Right lobe of liver (tissue), 6 donors: Measurements from ENCODE around the gene METTL24. TPM values are rescaled to one million over a fixed set of nuclear protein-coding genes. Genes with fewer than 3 reads are reported as not detected.

ENCODE experiments used
- ATAC-seq, 4 donors: fragments of 200-7000 bp; cut with Tn5 transposase; one replicate each; pipeline ENCODE4 v1.9.1; 2020; ENCODE audit warnings: mild to moderate bottlenecking in 4 of 4, moderate library complexity in 4 of 4
- DNase-seq, 3 donors: peaks; one replicate each; pipeline ENCODE4 v3.0.0-alpha.2; 2020
- H3K27ac ChIP-seq, 3 donors: fragments of 200-600 bp; one replicate each; pipeline ENCODE4 v1.8.0; 2022
- H3K27me3 ChIP-seq, 2 donors: fragments of 200-600 bp; one replicate each; pipeline ENCODE4 v1.8.0; 2022
- H3K36me3 ChIP-seq, 4 donors: fragments of 200-600 bp; sonication (generic) in 1 of 4; one replicate each; pipeline versions ENCODE4 v1.5.1 to v1.8.0; 2017 to 2022; ENCODE audit warnings: control low read depth in 1 of 4
- H3K4me1 ChIP-seq, 4 donors: fragments of 200-600 bp; sonication (generic) in 1 of 4; one replicate each; pipeline versions ENCODE4 v1.5.1 to v1.8.0; 2017 to 2022; ENCODE audit warnings: control low read depth in 1 of 4
- H3K4me3 ChIP-seq, 3 donors: fragments of 200-600 bp; one replicate each; pipeline ENCODE4 v1.8.0; 2022
- H3K9me3 ChIP-seq, 4 donors: fragments of 200-600 bp; sonication (generic) in 1 of 4; one replicate each; pipeline versions ENCODE4 v1.5.1 to v1.8.0; 2017 to 2022; ENCODE audit warnings: control low read depth in 1 of 4
- POLR2A ChIP-seq: fragments of 450-650 bp; IDR thresholded peaks from one replicate; pipeline ENCODE4 v1.6.1; 2017; ENCODE audit warnings: antibody characterized with exemption, mild to moderate bottlenecking
- WGBS: methylation state at CpG from one replicate; pipeline ENCODE4 v1.1.6; 2018; ENCODE audit warnings: low coverage, low lambda C conversion rate; ENCODE audit not compliant: insufficient coverage; ENCODE audit errors: missing lambda C conversion rate; 5-methylcytosine and 5-hydroxymethylcytosine counted together
- intact Hi-C, 2 donors: fragments of 100-400 bp; cut with DNase I; formaldehyde crosslinking; loops; one replicate each; pipeline versions ENCODE4 v1.11.2 to v1.14.1; 2022
- total RNA-seq, 6 experiments: library from RNA; depleted of rRNA in 2 of 6; stranded (reverse); fragments of >200 nt in 2 of 6; fragmentation: NEBNext Ultra II Directional in 3 of 6; extraction: Animal tissue kit (Norgen Biotek cat#: 25700) in 3 of 6; gene quantifications; one replicate each; pipeline versions ENCODE4 v1.1.0 to v1.2.4, GENCODE V29; 2016 to 2023
- TF ChIP-seq, protein P1 (sequence below), 4 donors: fragments of 200-600 bp in 3 of 4; fragments of 450-650 bp in 1 of 4; IDR thresholded peaks; one replicate each; pipeline versions ENCODE4 v1.5.1 to v1.8.0; 2016 to 2022; ENCODE audit warnings: antibody characterized with exemption in 4 of 4, mild to moderate bottlenecking in 2 of 4
- donor health status: DM: no; HTN: yes; CAD: no.
- donor health status: DM: no; HTN: no; CAD: no.
- donor health status: DM: no; HTN: no; CAD: no.
- donor health status: DM: no; HTN: yes; CAD: no.
- donor health status: DM: no; HTN: yes; CAD: no.

METTL24 gene
- total RNA-seq, 6 experiments from 2014 or later: 0.37 to 1.0 (median 0.57) TPM

DNA sequence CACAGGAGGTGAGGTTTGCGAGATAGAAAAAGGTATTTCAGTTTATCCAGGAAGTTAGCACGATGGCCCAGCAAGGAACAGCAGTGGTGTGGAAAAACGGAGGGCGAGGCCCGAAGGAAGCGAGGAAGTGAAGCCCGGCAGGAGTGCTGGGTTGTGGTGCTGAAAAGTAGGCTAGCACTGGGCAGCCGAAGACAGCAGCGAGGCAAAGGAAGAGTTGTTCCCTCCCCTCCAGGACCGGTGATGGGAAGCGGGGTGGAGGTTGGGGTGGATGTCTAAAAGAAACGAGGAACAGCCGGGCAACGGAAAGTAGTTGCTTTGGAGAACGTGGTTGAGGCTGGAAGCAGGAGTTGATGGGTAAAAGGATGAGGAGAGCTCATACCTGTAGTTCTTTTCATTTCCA lies 1.4 kb downstream of the METTL24 start:
- Histone ChIP-seq H3K36me3 (no peaks in the 10 kb centered on the region), H3K27me3 (no peaks in the 10 kb centered on the region), H3K9me3 (no peaks in the 10 kb centered on the region), H3K4me1 (peaks cover 0 to 9% (median 0%) of the 10 kb centered on the region in 4 donors), H3K27ac (no peak overlapping the region), H3K4me3 (no peak overlapping the region)
- DNase-seq (no peak), ATAC-seq (no peak)
- intact Hi-C loops: no loop called here
- 65% methylated on average over 7 of the region's 15 CpGs for WGBS
- no peak for TF ChIP-seq POLR2A
- TF ChIP-seq, protein P1, sequence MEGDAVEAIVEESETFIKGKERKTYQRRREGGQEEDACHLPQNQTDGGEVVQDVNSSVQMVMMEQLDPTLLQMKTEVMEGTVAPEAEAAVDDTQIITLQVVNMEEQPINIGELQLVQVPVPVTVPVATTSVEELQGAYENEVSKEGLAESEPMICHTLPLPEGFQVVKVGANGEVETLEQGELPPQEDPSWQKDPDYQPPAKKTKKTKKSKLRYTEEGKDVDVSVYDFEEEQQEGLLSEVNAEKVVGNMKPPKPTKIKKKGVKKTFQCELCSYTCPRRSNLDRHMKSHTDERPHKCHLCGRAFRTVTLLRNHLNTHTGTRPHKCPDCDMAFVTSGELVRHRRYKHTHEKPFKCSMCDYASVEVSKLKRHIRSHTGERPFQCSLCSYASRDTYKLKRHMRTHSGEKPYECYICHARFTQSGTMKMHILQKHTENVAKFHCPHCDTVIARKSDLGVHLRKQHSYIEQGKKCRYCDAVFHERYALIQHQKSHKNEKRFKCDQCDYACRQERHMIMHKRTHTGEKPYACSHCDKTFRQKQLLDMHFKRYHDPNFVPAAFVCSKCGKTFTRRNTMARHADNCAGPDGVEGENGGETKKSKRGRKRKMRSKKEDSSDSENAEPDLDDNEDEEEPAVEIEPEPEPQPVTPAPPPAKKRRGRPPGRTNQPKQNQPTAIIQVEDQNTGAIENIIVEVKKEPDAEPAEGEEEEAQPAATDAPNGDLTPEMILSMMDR (IDR thresholded peaks at IDR 0.05): no peak

DNA sequence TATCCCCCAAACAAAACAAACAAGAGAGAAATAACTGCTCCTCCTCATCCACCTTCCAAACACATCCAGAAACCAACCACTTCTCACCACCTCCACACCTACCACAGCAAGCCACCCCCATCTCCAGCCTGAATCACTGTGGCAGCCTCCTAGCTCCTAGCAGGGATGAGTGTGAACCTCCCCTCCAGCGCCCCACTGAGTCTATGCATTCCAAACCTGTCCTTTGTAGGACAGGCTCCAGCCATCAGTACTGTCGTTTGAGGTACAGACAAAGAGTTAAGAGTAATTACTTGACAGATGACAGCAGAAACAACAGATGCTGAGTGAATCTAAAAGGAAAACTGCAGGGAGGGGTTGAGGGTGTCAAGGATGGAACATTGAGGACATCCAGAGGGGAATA lies 2.4 kb downstream of the METTL24 start:
- intact Hi-C loops: no loop called here
- Histone ChIP-seq H3K4me3 (no peak overlapping the region), H3K9me3 (no peaks in the 10 kb centered on the region), H3K27ac (no peak overlapping the region), H3K27me3 (no peaks in the 10 kb centered on the region), H3K36me3 (no peaks in the 10 kb centered on the region), H3K4me1 (peaks cover 0 to 5% (median 0%) of the 10 kb centered on the region in 4 donors)
- 69% methylated on average over 2 of the region's 2 CpGs for WGBS
- no peak for ATAC-seq
- no peak for DNase-seq
- TF ChIP-seq, protein P1 (IDR thresholded peaks at IDR 0.05): no peak
- TF ChIP-seq POLR2A: no peak

DNA sequence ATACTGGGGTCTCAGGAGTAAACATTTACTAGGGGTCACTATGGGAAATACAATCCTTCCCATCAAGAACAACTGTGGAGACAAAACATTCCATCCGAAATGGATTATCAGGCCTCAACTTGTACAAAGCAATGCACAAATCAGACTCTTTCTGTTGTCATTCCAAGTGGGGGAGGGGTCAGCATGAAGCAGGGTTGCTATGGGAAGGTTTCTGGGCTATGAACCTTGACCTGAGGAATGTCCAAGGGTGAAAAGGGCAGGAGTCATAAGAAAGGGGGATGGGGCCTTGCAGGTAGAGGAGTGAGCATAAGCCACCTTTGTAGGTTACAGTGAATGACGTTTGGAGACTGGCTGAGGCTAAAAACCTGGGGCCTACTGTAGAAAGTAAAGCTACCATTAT lies 3.1 kb downstream of the METTL24 start:
- Histone ChIP-seq H3K27ac (no peak overlapping the region), H3K27me3 (no peaks in the 10 kb centered on the region), H3K9me3 (no peaks in the 10 kb centered on the region), H3K4me1 (no peaks in the 10 kb centered on the region), H3K4me3 (no peak overlapping the region), H3K36me3 (no peaks in the 10 kb centered on the region)
- intact Hi-C loops: no loop called here
- DNase-seq: no peak
- WGBS: 74% methylated on average over 2 of the region's 2 CpGs
- no peak for TF ChIP-seq POLR2A
- TF ChIP-seq, protein P1 (IDR thresholded peaks at IDR 0.05): no peak
- no peak for ATAC-seq

DNA sequence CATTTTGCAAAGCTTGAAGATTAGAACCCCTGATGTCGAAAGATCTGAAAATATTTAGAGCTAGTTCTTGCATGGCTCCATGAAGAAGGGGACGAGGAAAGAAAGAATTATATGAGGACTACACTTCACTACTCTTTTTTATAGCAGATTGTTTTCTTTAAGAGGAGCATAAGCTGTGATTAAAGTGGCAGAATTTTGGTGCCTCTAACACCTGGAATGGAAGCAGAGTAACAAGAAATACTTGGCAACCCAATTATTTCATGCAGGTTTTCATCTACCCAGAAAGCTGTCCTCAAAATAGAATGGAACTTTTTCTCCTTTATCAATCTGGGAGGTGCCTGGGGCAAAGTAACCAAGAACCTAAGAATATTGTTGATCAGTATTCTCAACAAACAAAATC lies 4.0 kb downstream of the METTL24 start:
- Histone ChIP-seq H3K27ac (no peak overlapping the region), H3K27me3 (no peaks in the 10 kb centered on the region), H3K36me3 (no peaks in the 10 kb centered on the region), H3K4me1 (no peaks in the 10 kb centered on the region), H3K9me3 (no peaks in the 10 kb centered on the region), H3K4me3 (no peak overlapping the region)
- 67% methylated on average over 2 of the region's 2 CpGs for WGBS
- ATAC-seq (no peak), DNase-seq (no peak)
- TF ChIP-seq, protein P1 (IDR thresholded peaks at IDR 0.05): no peak
- no peak for TF ChIP-seq POLR2A
- intact Hi-C loops: no loop called here

DNA sequence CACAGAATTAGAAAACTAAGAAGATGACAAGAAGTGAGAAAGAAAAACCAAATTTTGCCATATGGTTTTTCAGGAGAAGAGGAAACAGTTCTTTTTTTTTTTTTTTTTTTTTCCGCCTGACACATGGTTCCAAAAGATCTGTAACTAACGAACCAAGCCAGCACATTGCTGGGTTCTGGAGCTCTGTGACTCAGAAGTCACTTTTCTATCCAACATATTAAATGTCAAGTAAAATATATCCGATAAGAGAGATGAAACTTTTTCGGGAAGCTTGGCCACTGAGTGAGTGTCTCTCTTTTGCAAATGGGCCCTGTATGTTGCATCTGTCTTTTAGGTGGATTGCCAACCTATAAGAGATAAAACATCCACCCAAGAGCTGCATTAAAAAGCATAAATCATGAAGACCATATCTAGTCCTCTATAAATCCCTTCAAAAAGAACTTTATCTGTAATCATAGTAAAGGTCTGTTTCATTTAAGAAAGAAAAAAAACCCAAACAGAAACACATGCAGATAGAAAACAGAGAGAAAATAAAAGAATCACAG lies 4.6 kb downstream of the METTL24 start:
- H3K36me3 ChIP-seq: no peaks in the 10 kb centered on the region
- WGBS: 55% methylated on average over 4 of the region's 4 CpGs
- no peak overlapping the region for H3K4me3 ChIP-seq
- no peaks in the 10 kb centered on the region for H3K27me3 ChIP-seq
- no peaks in the 10 kb centered on the region for H3K9me3 ChIP-seq
- intact Hi-C loops: no loop called here
- DNase-seq (no peak), ATAC-seq (no peak)
- no peaks in the 10 kb centered on the region for H3K4me1 ChIP-seq
- TF ChIP-seq, protein P1 (IDR thresholded peaks at IDR 0.05): no peak
- TF ChIP-seq POLR2A: no peak
- H3K27ac ChIP-seq: no peak overlapping the region
